Measurements from ENCODE around the gene APOC3.

DNA sequence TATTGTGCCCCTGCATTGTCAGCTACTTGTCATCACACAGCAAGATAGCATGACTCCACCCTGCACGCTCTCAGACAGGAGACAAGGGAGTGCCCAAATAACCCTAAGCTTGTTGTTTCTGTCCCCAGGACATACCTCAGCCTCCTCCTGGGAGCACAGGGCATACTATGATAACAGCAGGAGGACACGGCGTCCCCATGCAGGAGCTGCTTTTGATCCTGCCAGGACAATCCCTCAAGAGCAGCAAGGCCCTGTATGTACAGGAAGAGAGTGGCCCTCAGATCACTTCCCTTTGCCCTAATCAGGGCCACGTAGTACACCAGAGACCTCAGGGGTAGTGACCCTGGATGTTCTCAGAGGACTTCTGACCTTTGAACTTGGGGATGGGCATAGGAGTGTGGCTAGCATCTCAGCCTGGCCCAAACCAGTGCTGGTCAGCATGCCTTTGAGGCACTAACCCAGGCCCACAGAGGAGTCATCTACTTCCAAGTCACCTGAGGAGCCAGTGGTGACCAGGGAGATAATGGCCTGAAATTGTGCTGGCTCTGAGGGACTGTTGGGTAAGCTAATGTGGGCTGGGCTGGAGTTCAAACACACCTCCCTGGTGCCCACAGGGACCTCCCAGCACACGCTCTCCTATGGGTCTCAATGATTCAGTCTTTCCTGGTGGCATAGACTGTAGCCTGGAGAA lies 15.8 kb upstream of the APOC3 start:
- TF ChIP-seq EZH2phosphoT487 (IDR thresholded peaks at IDR 0.05; ENCODE audit: borderline replicate concordance) = no peak
- TF ChIP-seq, protein P1, sequence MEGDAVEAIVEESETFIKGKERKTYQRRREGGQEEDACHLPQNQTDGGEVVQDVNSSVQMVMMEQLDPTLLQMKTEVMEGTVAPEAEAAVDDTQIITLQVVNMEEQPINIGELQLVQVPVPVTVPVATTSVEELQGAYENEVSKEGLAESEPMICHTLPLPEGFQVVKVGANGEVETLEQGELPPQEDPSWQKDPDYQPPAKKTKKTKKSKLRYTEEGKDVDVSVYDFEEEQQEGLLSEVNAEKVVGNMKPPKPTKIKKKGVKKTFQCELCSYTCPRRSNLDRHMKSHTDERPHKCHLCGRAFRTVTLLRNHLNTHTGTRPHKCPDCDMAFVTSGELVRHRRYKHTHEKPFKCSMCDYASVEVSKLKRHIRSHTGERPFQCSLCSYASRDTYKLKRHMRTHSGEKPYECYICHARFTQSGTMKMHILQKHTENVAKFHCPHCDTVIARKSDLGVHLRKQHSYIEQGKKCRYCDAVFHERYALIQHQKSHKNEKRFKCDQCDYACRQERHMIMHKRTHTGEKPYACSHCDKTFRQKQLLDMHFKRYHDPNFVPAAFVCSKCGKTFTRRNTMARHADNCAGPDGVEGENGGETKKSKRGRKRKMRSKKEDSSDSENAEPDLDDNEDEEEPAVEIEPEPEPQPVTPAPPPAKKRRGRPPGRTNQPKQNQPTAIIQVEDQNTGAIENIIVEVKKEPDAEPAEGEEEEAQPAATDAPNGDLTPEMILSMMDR (IDR thresholded peaks at IDR 0.05 in 2 of 3, conservative IDR thresholded peaks at IDR 0.05 in 1 of 3; ENCODE audit: borderline replicate concordance in 1 of 3, insufficient read depth in 1 of 3, low read depth in 2 of 3, low read length in 2 of 3) = no peak
- no peak for TF ChIP-seq TCF7L2 (IDR thresholded peaks at IDR 0.05; ENCODE audit: borderline replicate concordance, extremely low read depth, insufficient read depth, insufficient read length)
- TF ChIP-seq POLR2A (IDR thresholded peaks at IDR 0.05; ENCODE audit: borderline replicate concordance, extremely low read depth, insufficient read depth, insufficient read length) = no peak
- TF ChIP-seq, protein P2, sequence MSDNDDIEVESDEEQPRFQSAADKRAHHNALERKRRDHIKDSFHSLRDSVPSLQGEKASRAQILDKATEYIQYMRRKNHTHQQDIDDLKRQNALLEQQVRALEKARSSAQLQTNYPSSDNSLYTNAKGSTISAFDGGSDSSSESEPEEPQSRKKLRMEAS (IDR thresholded peaks at IDR 0.05) = no peak
- TF ChIP-seq, protein P3, sequence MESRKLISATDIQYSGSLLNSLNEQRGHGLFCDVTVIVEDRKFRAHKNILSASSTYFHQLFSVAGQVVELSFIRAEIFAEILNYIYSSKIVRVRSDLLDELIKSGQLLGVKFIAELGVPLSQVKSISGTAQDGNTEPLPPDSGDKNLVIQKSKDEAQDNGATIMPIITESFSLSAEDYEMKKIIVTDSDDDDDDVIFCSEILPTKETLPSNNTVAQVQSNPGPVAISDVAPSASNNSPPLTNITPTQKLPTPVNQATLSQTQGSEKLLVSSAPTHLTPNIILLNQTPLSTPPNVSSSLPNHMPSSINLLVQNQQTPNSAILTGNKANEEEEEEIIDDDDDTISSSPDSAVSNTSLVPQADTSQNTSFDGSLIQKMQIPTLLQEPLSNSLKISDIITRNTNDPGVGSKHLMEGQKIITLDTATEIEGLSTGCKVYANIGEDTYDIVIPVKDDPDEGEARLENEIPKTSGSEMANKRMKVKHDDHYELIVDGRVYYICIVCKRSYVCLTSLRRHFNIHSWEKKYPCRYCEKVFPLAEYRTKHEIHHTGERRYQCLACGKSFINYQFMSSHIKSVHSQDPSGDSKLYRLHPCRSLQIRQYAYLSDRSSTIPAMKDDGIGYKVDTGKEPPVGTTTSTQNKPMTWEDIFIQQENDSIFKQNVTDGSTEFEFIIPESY (IDR thresholded peaks at IDR 0.05; ENCODE audit: extremely low read depth, insufficient replicate concordance, low read length) = no peak
- no peak for TF ChIP-seq ZNF274 (IDR thresholded peaks at IDR 0.05; ENCODE audit: low read depth, low read length)

Measured in HCT116 (cell line).